Measurements from ENCODE around the gene MICU1.
A peak's percentile ranks its signal among the peaks of the same experiment; 100 is the strongest.
"Not testable (repeated sequence)": the region's sequence is repeated elsewhere in the genome, so short reads cannot be mapped to it uniquely, and the experiment has no call there.

The MICU1 gene

DNA sequence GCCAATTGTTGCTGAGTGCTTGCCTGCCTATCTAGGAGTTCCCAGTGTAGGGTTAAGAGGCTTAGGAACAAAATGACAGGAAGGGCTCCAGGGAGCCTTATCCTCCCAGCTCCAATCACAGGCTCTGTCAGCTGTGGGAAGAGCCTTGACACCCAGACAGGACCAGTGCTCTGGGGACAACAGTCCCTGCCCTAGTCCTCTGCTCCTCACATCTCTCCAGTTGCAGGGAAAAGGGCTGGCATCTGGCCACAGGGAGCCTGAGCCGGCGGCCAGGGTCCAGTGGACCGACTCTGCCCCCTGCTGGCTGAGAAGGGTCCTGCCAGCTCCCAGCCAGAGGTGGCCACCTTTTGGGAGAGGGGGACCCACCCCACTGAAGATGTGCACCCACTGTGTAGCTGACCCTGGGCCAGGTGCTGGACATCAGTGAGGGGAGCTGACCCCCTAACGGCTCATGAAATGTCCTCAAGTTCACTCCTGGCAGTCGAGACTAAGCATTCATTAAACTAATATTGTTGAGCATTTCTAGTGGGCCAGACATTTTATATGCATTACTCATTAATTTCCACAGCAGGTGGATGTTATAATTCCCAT, 288.7 kb downstream of the MICU1 start:
- DNase-seq = peak; percentile 66

DNA sequence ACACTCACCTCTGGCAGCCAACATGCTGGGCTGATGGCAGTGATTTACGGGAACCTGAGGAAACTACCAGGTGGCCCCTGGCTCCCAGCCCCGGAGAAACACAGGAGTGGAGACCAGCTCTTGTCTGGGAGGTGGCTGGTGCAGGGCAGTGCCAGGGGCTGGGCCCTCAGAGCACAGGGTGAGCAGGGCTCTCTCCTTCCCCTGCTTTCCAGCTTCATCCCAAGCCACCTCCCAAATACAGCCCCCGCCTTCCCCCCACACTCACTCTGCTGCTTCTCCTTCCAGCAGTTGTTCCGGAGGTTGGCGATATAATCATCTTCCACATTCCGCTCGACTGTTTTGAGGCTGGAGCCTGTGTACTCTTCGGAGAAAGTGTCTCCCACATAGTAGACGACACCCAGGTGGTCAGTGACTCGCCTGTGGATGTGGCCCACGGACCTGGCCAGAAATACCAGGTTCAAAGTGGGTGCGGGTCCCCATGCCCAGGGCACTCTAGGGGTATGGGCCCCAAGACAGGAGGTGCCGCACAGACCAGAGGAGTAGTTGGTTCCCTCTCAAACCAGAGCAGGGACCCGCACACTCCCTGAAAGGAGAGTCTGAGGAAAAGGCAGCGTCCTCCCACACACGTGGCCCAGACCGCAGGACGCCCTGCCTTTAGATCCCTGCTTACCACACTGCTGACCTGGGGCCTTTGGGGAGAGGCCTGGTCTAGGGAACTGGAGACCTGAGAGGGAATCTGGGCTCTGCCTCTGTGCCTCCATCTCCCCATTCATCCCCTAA, 289.4 kb downstream of the MICU1 start:
- no peak for DNase-seq

DNA sequence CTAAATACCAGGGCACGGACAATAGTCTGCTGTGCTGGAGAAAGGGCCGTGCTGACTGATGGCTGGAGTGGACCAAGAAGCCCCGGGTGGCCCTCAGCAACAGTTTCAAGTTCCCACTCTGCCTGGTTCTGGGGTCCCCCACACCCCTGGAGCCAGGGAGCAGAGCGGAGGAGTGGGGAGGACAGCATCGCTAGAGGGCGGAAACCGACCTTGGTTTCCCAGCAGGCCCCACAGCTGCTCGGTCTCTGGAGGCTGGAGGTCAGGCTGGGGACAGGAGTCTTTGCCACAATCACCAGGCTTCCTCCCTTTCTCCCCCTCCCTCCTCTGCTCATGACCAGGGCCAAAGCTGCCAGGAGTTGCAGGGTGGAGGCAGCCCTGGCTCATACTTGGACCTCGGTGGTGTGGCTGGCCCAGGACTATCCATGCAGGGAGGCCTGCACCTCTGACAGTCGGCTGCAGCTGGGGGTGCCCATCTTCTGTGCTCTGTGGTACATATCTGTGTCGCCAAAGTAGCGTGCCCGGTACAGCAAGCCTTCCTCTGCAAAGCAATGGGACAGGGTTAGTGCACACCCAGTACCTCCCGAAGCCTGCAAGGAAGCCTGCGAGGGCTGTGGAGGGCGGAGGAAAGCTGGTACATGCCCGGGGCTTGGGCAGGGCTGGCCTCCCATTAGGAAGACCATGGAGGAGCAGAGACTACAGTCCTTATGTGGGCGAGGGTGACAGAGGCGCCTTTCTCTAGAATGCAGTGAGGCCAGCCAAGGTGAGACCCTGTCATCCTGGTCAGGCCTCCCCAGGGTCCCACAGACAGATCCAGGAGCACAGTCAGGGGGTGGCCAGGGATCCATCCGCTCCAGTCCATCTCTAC, 290.3 kb downstream of the MICU1 start:
- peak; percentile 61 for DNase-seq

DNA sequence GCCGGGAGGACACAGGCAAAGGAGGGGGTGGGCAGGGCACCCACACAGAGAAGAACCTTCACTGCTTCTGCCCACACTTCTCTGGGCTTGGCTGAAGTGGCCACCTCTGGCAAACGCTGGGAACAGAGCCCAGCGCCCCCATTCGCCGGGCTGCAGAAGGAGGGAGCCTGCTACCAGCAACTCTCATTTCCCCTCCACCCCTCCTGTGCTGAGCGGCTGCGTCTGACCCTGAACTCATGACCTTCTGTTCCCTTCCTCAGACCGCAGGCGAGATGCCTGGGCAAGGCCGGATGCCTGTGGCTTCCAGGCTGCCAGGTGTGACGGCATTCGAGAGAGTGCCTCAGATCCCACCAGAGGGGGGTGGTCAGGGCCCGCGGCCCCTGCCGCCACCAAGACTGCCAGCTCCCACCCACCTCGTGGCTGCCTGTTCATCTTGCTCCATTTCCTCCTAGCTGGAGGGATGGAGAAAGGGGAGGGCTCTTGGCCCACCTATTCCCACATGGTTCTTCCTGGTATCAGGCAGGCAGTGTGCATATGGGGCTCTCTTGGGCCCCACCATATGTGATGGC, 291.0 kb downstream of the MICU1 start:
- DNase-seq = peak; percentile 90

DNA sequence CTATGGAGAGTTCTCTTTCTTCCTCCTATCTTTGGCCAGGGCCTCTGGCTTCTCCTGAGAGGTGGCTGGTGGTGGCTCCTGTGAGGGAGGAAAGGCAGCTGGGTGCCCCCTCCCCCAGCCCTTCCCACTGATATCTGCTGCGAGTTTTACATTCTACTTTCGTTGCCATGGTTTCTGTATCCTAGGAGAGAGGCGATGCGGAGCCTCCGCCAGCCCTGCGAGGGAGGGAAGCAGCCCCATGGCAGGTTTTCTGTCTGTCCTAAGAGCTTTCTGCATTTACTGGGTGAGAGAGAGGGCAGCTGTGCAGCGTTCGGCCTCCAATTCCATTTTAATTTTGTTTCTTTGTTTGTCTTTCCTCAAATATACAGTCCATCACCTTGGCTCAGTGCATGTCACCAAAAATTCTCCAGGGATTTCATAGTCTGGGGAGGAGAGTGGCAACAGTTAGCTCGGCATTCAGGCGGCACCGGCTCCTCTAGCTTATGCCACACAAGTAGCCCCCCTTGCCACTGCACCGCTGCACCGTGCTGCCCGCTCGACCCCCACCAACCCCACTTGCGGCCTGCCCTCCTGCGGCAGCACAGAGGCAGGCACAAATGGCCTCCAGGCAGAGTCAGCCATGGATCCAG, 291.6 kb downstream of the MICU1 start:
- DNase-seq = no peak

DNA sequence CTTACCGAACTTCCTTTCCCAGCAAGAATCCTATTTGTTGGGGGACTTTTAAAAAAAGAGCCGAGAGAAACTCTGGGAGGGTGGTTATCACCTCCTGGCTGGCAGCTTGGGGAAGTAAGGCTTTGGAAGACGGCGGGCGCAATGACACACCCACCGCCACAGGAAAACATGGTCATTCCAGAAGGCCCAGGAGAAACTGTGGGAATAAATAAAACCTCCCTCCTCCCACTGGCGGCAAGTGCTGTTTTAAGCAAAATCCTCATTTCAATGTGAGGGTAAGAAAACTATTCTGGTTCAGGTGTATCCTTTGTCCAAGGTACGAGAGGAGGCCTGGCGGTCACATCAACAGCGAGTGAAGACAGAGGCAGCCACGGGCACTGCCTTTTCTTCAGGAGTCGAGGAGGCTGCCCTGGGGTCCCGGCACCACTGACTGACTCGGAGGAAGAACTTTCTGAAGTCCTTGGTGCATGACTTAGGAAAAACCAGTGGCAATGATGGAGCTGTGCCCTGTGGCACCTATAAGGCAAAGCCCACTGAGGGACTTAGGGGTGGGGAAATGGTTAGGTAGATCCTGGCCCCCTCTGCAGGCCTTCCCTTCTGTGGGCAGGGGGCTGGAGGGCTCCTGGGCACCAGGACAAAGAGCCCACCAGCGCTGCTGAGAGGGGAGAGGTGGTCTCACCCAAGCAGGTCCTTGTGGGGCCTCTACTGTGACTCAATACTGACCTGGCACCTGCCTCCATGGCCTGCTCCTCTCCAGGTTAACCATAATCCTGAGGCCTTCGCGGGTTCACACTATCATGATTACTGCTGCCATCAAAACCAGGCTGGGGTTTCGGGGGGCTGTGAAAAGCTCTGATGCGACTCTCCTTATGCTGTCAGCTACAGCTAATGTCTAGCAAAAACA, 292.5 kb downstream of the MICU1 start:
- DNase-seq = no peak

DNA sequence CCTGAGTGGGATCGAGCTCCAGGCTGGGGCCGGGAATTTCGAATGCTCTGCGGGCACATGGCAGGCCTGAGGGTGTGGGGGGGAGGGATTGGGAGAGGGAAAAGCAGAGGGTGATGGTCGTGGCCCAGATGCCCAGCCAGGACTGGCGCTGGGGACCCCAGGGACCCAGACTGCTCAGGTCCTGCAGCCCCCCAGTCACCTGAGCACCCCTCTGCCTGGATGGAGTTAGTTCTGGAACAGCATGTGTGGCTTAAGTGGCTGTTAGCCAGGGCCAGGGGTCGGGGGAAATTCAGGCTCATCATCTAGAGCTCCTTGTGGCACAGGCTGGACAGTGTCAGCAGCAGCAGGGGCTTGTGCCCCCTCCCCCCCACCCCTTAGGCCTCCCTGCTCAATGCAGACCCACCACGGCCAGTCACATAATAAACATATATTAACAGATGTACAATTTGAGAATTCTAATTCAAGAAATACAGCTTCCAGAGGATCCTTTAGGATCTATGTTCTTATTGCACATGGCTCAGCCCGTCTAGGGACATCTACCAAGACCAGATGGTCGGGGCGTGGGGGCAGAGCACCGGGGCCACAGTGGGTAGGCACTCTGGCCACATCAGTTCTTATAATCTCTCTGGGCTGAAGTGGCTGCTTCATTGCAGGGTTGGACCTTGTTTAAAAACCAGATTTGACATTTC, 293.3 kb downstream of the MICU1 start:
- DNase-seq = no peak

DNA sequence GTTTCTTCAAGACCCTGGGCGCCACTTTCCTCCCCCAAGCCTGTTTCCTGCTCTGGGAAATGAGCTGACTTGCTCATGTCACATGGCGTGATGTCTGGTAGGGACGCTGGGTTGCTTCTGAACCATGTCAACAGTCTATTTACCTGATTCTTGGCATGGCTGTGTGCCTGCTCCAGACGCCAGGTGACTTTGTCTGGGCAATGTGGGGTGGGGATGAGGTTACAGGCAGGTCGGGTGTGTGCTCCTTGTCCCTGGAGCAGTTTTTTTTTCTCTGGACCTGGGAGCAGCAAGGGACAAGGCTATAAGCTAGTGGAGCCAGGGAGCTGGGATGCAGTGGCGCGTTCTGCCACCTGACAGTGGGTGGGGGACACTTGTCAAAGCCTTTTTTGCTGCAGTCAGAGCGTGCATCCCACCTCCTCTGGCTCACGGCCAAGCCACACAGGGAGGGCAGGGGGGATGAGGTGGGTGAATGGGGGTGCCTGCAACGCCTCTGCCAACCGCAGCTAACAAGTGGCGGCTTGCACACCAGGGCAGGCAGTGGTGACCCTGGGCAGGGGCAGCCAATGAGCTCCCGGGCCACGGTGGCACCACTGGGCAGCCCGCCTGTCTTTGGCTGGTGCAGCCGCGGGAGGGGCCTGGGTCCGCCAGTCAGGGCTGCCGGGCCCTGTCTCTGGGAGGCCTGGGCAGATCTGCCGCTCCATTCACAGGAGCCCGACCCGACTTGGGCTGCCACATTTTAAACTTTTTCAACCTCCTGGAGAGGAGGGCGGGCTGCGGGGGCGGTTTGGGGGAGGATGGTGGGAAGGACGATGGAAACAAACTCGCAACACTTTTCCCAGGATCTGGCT, 294.1 kb downstream of the MICU1 start:
- DNase-seq = peak; percentile 92

DNA sequence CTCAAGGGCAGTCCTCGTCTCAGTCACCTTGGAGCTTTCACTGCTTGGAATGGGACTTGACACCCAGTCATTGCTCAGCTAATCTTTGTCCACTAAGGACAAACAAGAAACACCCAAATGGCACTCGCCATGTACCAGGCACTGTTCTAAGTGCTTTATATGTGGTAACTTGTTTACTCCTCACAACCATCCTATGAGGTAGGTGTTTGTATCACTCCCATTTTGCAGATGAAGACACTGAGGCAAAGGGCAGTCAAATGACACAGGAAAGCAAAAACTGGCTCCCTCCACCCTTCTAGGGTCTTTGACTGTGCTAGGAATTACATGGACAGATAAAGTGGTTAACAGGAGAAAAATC, 295.8 kb downstream of the MICU1 start:
- no peak for DNase-seq

DNA sequence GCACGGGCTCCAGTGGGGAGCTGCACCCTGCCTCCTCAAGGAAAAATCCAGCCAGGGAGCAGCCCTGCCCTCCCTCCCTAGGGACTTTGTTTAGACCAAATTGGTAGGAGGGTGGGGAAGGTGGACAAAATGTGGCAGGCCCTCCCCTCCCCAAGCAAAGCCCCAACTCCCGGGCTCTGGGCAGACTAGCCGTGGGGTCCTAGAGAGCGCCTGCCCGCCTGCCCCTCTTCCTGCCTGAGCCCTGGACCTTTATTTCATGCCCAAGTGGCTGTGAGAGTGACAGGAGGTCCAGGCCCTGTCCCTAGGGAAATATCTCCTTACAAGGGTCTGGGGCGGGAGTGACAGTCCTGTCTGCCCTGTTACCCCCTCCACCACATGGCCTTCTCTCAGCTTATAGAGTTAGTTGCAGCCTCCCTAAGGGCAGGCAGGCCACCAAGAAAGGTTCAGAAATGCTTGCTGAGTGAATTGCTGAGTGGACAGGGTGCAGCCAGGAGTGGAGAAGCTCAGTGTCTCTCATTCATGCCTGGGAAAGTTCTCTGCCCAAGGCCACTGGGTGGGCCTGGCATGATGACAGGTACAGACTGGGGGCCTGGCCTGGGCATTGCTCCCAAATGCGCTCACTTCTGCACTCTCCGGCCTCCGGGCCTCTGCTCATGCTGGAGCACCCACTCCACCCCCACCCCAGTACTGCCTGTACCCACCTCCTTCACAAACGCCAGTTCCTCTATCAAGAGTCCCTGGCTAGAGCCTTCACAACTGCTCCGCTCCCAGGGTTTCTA, 296.4 kb downstream of the MICU1 start:
- DNase-seq = no peak

DNA sequence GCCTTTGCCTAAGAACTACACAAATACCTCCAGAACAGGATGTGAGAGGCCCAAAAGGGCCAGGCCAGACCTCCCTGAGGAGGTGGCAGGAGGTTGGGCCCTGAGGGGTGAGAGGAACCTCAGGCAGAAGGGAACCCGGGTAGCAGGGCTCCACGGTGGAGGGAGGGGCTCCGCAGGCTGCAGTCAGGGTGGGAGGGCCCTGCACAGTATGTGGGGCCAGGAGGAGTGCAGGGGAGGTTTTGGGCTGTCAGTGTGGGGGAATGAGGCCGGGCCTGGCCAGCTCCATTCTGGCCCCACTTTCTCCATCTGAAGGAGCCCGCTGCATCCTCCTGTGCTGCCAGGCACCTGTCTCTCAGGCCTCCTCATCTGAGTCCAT, 297.1 kb downstream of the MICU1 start:
- no peak for DNase-seq

DNA sequence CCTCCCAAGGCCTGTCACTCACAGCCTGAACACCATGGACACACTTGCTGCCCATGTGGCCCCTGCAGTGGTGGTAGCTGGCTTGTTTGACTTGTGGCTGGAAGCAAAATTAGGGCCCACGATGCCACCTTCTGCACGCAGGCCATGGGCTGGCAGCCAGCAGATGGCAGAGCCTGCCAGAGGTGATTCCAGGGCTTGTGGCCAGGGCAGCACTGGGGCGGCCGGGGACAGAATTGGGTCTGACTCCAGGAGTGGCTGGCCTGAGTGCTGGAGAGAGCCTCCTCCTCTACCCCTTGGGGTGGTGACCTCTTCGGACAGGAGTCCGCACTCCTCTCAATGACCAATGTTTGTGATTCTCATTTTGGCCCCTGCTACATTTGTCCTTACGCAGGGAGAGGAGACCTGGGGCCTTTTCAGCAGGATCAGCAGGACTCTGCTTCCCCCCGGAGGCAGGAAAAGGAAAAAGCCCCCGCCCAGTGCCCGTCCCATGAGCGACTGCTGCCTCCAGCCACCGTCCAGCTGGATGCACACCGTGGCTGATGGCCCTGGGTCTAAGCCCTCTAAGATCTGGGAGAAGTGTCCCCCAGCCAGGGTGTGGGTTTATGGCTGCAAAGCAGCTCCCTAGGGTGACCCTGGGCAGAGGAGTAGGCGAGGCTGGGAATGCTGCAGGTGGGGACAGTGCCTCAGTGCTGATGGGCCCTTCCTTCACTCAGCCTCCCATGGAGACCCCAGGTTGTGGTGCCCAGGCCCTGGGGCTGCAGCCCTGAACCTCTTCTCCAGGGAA, 297.6 kb downstream of the MICU1 start:
- no peak for DNase-seq

DNA sequence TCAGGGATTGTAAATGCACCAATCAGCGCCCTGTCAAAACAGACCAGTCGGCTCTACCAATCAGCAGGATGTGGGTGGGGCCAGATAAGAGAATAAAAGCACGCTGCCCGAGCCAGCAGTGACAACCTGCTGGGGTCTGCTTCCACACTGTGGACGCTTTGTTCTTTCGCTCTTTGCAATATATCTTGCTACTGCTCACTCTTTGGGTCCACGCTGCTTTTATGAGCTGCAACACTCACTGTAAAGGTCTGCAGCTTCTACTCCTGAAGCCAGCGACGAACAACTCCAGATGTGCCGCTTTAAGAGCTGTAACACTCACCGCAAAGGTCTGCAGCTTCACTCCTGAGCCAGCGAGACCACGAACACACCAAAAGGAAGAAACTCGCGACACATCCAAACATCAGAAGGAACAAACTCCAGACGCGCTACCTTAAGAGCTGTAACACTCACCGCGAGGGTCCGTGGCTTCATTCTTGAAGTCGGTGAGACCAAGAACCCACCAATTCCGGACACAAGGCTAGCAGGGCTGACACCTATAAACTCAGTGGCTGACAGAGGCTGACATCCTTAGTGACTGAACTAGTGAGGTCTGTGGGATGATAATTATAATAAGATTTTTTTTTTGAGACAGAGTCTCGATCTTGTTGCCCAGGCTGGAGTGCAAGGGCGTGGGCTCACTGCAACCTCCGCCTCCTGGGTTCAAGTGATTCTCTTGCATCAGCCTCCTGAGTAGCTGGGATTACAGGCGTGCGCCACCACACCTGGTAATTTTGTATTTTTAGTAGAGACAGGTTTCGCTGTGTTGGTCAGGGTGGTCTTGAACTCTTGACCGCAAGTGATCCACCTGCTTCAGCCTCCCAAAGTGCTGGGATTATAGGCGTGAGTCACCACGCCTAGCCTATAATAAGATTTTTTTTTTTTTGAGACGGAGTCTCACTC, 298.9 kb downstream of the MICU1 start:
- peak; percentile 86 for DNase-seq

DNA sequence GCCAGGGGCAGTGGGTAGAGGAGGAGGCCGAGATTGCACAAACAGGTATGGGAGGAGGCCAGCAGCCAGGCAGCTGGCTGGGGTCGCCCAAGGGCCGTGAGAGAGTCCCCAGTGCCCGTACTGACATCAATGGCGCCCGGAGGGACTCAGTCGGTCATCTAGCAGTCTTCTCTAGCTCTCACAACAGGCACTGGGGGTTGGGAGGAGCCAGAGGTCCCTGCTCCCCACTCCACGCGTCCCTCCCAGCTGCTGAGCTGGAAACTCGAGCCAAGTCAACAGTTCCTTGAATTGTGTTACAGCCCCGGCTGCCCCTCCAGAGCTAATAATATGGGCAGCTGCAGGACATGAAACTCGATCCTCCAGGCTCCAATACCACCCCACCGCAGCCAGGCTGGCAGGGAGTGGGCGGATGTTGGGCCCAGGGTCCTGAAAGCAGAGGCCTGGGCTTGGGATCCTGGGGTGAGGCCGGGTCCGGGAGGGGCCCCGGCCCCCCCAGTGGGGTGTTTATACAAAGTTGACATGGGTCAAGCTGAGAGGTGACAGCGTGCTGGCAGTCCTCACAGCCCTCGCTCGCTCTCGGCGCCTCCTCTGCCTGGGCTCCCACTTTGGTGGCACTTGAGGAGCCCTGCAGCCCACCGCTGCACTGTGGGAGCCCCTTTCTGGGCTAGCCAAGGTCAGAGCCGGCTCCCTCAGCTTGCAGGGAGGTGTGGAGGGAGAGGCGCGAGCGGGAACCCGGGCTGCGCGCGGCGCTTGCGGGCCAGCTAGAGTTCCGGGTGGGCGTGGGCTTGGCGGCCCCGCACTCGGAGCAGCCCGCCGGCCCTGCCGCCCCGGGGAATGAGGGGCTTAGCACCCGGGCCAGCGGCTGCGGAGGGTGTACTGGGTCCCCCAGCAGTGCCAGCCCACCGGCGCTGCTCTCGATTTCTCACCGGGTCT, 300.4 kb downstream of the MICU1 start:
- DNase-seq = not testable (repeated sequence)

DNA sequence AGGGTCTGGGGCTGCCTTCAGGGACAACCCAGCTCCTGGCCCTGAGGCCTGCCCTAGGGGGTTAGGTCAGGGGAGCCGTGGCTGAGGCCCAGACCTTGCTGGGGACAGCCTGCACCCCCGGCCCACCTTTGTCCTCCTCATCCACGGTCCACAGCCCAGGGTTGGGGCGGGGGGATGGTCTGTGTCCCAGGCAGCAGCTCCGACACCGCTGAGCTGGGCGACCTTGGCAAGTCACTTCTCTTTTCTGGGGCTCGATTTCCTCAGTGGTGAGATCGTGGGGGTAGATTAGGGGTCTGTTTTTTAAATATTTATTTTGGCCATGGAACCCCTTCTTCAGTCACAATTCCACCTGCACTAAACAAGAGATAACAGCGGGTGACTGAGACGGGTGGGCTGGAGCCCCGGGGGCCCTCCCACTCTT, 302.1 kb downstream of the MICU1 start:
- DNase-seq = no peak

DNA sequence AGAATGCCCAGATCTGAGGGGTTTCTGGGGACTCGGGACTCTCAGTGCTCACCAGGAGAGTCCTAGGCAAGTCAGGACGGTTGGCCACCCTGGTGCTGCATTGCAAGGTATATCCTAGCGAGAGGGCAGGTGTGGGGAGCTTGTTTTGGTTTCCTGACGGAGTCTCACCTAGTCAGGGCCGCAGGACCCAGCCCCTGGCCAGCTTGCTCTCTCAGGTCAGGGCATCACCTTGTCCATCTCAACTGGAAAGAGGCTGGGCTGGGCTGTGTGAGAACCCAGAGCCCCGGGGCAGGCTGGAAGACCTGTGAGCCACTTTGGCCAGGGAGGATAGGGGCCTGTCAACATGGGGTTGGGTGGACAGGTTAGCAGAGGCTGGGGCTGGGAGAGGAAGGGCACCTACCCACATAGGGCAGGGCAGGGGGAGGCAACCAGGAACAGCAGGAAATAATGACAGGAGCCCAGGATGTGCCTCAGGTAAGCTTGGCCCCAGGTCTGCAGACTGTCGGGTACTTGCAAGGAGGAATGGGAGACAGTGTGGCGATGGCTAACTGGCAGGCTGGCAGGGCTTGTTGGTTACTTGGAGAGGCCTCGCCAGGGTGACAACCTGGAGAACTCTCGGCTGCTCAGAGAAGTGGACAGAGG, 302.6 kb downstream of the MICU1 start:
- DNase-seq = no peak

Data from CD4-positive, alpha-beta T cell treated with Interleukin-21 for 1 hour (primary cell).